B cell (primary cell): ENCODE measurements around the gene ARAP2.

ENCODE experiments used
- EZH2 ChIP-seq: IDR thresholded peaks from 2 replicates; pipeline ENCODE4 v1.6.1; 2012; ENCODE audit warnings: borderline replicate concordance, low read depth, mild to moderate bottlenecking, moderate library complexity, low read length; ENCODE audit not compliant: insufficient read depth, poor library complexity, severe bottlenecking
- TF ChIP-seq, protein P1 (sequence below): fragments of 200-600 bp; IDR thresholded peaks from one replicate; pipeline ENCODE4 v1.8.0; 2022; ENCODE audit warnings: antibody characterized with exemption, mild to moderate bottlenecking

DNA sequence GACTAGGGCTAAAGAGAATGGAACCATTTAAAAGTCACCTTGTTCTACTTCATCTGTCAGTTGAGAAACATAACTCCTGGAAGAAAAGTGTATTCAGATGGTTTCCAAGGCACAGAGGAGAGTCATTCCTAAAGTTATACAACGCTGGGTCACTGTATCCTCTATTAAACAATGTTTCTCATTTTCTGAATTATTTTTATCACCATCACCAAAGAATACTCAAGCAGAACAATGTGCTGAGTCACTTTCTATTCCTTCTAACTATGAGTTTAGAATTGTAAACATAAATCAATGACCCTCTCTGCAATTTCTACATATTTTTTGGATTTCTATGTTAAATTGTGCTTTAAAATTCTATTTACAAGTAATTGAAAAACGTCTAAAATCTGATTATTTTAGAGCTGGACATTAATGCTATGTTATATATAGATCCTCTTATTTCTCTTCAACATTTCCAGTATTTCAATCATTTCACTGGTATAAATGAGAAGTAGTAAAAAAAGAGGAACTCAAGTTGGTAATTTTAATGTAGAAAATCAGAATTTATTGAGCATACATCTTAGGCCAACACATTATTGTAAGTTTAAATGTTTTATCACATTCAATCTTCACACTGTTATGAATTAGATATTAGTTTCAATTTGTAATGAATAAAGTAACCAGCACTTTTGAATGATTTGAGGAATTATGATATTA is 44.6 kb upstream of the ARAP2 start:
- no peak for TF ChIP-seq EZH2
- TF ChIP-seq, protein P1, sequence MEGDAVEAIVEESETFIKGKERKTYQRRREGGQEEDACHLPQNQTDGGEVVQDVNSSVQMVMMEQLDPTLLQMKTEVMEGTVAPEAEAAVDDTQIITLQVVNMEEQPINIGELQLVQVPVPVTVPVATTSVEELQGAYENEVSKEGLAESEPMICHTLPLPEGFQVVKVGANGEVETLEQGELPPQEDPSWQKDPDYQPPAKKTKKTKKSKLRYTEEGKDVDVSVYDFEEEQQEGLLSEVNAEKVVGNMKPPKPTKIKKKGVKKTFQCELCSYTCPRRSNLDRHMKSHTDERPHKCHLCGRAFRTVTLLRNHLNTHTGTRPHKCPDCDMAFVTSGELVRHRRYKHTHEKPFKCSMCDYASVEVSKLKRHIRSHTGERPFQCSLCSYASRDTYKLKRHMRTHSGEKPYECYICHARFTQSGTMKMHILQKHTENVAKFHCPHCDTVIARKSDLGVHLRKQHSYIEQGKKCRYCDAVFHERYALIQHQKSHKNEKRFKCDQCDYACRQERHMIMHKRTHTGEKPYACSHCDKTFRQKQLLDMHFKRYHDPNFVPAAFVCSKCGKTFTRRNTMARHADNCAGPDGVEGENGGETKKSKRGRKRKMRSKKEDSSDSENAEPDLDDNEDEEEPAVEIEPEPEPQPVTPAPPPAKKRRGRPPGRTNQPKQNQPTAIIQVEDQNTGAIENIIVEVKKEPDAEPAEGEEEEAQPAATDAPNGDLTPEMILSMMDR = no peak
